ENCODE results near the gene MRPL17.

GRCh38 chr11:6673523-6674218, 9.5 kb downstream of the MRPL17 start:
- TF ChIP-seq CTCF (IDR thresholded peaks at IDR 0.05) (no peak), POLR2A (IDR thresholded peaks at IDR 0.05) (no peak), POLR2AphosphoS5 (IDR thresholded peaks at IDR 0.05) (no peak)
